H1 (cell line): Measurements from ENCODE around the gene EPHB1. TPM values are rescaled to one million over a fixed set of nuclear protein-coding genes. Genes with fewer than 3 reads are reported as not detected.

ENCODE experiments used
- CTCF ChIA-PET: fragments of 300-600 bp; sonication (Branson Sonifier 250); formaldehyde crosslinking; loops from one replicate; lab custom pipeline; 2021; ENCODE audit not compliant: partially characterized antibody; lab: Charles Lee
- POLR2A ChIA-PET: fragments of 300-600 bp; sonication (Branson Sonifier 250); formaldehyde crosslinking; loops from one replicate; lab custom pipeline; 2021; ENCODE audit warnings: inconsistent platforms; ENCODE audit not compliant: partially characterized antibody; lab: Charles Lee
- DNase-seq, 2 experiments: peaks; one replicate each; pipeline versions ENCODE4 v3.0.0 to v3.0.0-alpha.2; 2010 to 2022; ENCODE audit warnings: low spot score in 2 of 2, low read depth in 1 of 2, mixed read lengths in 1 of 2
- FAIRE-seq: peaks from 2 replicates; lab custom pipeline; 2011; peaks lifted over from hg19 to GRCh38; lab: Jason Lieb, UNC
- H2AFZ ChIP-seq: 2 replicates; pipeline ENCODE4 v1.8.1; 2012; ENCODE audit warnings: low read length, inconsistent platforms
- H2AK5ac ChIP-seq: 2 replicates; pipeline ENCODE4 v1.6.1; 2013; ENCODE audit warnings: low read depth, low read length
- H2BK120ac ChIP-seq: replicated peaks from 2 replicates; pipeline ENCODE3; 2013; ENCODE audit warnings: low read depth, low read length, inconsistent platforms
- H2BK12ac ChIP-seq: 2 replicates; pipeline ENCODE4 v1.6.1; 2013; ENCODE audit warnings: low read depth, low read length
- H2BK15ac ChIP-seq: 2 replicates; pipeline ENCODE4 v1.6.1; 2013; ENCODE audit warnings: low read length
- H2BK20ac ChIP-seq: 2 replicates; pipeline ENCODE4 v1.6.1; 2013; ENCODE audit warnings: low read length
- H2BK5ac ChIP-seq: 2 replicates; pipeline ENCODE4 v1.6.1; 2013; ENCODE audit warnings: low read depth, low read length
- H3K14ac ChIP-seq: 2 replicates; pipeline ENCODE4 v1.6.1; 2013; ENCODE audit warnings: inconsistent platforms; ENCODE audit not compliant: insufficient read length
- H3K18ac ChIP-seq: 2 replicates; pipeline ENCODE4 v1.6.1; 2013; ENCODE audit warnings: low read length; ENCODE audit errors: extremely low read depth
- H3K23ac ChIP-seq: 2 replicates; pipeline ENCODE4 v1.6.1; 2013; ENCODE audit warnings: inconsistent platforms; ENCODE audit not compliant: insufficient read length
- H3K23me2 ChIP-seq: 2 replicates; pipeline ENCODE4 v1.6.1; 2013; ENCODE audit warnings: low read depth, low read length
- H3K27ac ChIP-seq: 2 replicates; pipeline ENCODE4 v1.6.1; 2011; ENCODE audit warnings: low read depth, low read length, inconsistent platforms
- H3K27me3 ChIP-seq, 4 experiments: replicated peaks in 1 of 4; 1 replicate in 1 of 4; 2 replicates in 3 of 4; pipeline versions ENCODE4 v1.6.1 to v1.8.1; 2011 to 2013; ENCODE audit warnings: low read length in 3 of 4, mild to moderate bottlenecking in 3 of 4, inconsistent platforms in 2 of 4, mixed read lengths in 2 of 4, moderate library complexity in 1 of 4; ENCODE audit not compliant: control insufficient read depth in 3 of 4, insufficient read depth in 3 of 4; ENCODE audit errors: extremely low read depth in 1 of 4
- H3K36me3 ChIP-seq, 4 experiments: 2 replicates each; pipeline versions ENCODE4 v1.6.1 to v1.8.1; 2011 to 2013; ENCODE audit warnings: mild to moderate bottlenecking in 4 of 4, low read length in 3 of 4, moderate library complexity in 2 of 4, control low read depth in 1 of 4, inconsistent platforms in 1 of 4; ENCODE audit not compliant: insufficient read depth in 4 of 4, control insufficient read depth in 2 of 4
- H3K4ac ChIP-seq: replicated peaks from 2 replicates; pipeline ENCODE3; 2013; ENCODE audit warnings: low read length, low read depth, mixed read lengths, inconsistent platforms; ENCODE audit not compliant: insufficient read length
- H3K4me1 ChIP-seq, 4 experiments: replicated peaks in 1 of 4; 1 replicate in 1 of 4; 2 replicates in 3 of 4; pipeline versions ENCODE4 v1.6.1 to v1.8.1; 2011 to 2013; ENCODE audit warnings: low read length in 3 of 4, inconsistent platforms in 2 of 4, mixed read lengths in 1 of 4; ENCODE audit not compliant: insufficient read depth in 4 of 4, control insufficient read depth in 3 of 4
- H3K4me2 ChIP-seq, 2 experiments: 2 replicates each; pipeline versions ENCODE4 v1.6.1 to v1.8.1; 2011 to 2013; ENCODE audit warnings: low read depth in 2 of 2, low read length in 2 of 2, control low read depth in 1 of 2, inconsistent platforms in 1 of 2, mild to moderate bottlenecking in 1 of 2; ENCODE audit not compliant: insufficient read depth in 1 of 2
- H3K4me3 ChIP-seq, 4 experiments: fragments of 200-600, 300-600 bp in 1 of 4; sonication (generic), shearing (Covaris generic), sonication (Bioruptor Twin) in 1 of 4; 2 replicates each; pipeline versions ENCODE4 v1.5.1 to v1.8.1; 2011 to 2016; ENCODE audit warnings: low read length in 4 of 4, low read depth in 3 of 4, control low read depth in 2 of 4, inconsistent platforms in 2 of 4, mild to moderate bottlenecking in 2 of 4, mixed read lengths in 1 of 4, moderate library complexity in 1 of 4; ENCODE audit not compliant: insufficient read depth in 2 of 4; ENCODE audit errors: extremely low read depth in 1 of 4
- H3K56ac ChIP-seq: replicated peaks from 2 replicates; pipeline ENCODE3; 2013; ENCODE audit warnings: low read depth, mild to moderate bottlenecking, mixed read lengths, low read length, inconsistent platforms; ENCODE audit not compliant: insufficient read length
- H3K79me1 ChIP-seq: 2 replicates; pipeline ENCODE4 v1.6.1; 2013; ENCODE audit warnings: low read depth, low read length, control low read depth
- H3K79me2 ChIP-seq, 2 experiments: 2 replicates each; pipeline versions ENCODE4 v1.6.1 to v1.8.1; 2012 to 2013; ENCODE audit warnings: low read length in 2 of 2, mild to moderate bottlenecking in 2 of 2, inconsistent platforms in 1 of 2; ENCODE audit not compliant: insufficient read depth in 2 of 2, control insufficient read depth in 1 of 2
- H3K9ac ChIP-seq, 4 experiments: replicated peaks in 1 of 4; 1 replicate in 1 of 4; 2 replicates in 3 of 4; pipeline versions ENCODE4 v1.6.1 to v1.8.1; 2011 to 2013; ENCODE audit warnings: low read depth in 3 of 4, low read length in 3 of 4, control low read depth in 2 of 4, mild to moderate bottlenecking in 2 of 4, moderate library complexity in 2 of 4, inconsistent platforms in 1 of 4; ENCODE audit errors: extremely low read depth in 1 of 4
- H3K9me3 ChIP-seq, 2 experiments: 2 replicates each; pipeline versions ENCODE4 v1.6.1 to v1.8.1; 2012 to 2013; ENCODE audit warnings: mild to moderate bottlenecking in 2 of 2, moderate library complexity in 2 of 2, control low read depth in 1 of 2, inconsistent platforms in 1 of 2, low read depth in 1 of 2, low read length in 1 of 2, mixed read lengths in 1 of 2; ENCODE audit not compliant: insufficient read depth in 2 of 2
- H4K20me1 ChIP-seq, 2 experiments: replicated peaks in 1 of 2; 2 replicates each; pipeline versions ENCODE3 to v1.8.1; 2011 to 2013; ENCODE audit warnings: inconsistent platforms in 2 of 2, low read length in 2 of 2, mild to moderate bottlenecking in 1 of 2; ENCODE audit not compliant: insufficient read depth in 2 of 2, control insufficient read depth in 1 of 2
- H4K5ac ChIP-seq: 2 replicates; pipeline ENCODE4 v1.6.1; 2013; ENCODE audit warnings: low read length, low read depth, mixed read lengths, inconsistent platforms; ENCODE audit not compliant: insufficient read length
- H4K8ac ChIP-seq: 2 replicates; pipeline ENCODE4 v1.8.0; 2013; ENCODE audit warnings: mild to moderate bottlenecking, moderate library complexity, low read length, inconsistent platforms; ENCODE audit not compliant: insufficient read depth; ENCODE audit errors: extremely low read depth
- H4K91ac ChIP-seq: replicated peaks from 2 replicates; pipeline ENCODE3; 2013; ENCODE audit warnings: low read length, mixed read lengths, inconsistent platforms; ENCODE audit not compliant: insufficient read length
- ATF3 ChIP-seq: IDR thresholded peaks from 2 replicates; pipeline ENCODE4 v1.6.1; 2011; ENCODE audit warnings: low read depth, mild to moderate bottlenecking, low read length; ENCODE audit not compliant: insufficient read depth
- CTCF ChIP-seq, 3 experiments: IDR thresholded peaks; 1 replicate in 2 of 3; 2 replicates in 1 of 3; pipeline versions ENCODE4 v1.5.1 to v1.6.1; 2011; ENCODE audit warnings: low read length in 3 of 3, mild to moderate bottlenecking in 3 of 3, inconsistent platforms in 2 of 3, low read depth in 1 of 3, moderate library complexity in 1 of 3; ENCODE audit not compliant: insufficient read depth in 1 of 3; ENCODE audit errors: control extremely low read depth in 1 of 3
- PHF8 ChIP-seq: fragments of 200-600 bp; sonication (generic); conservative IDR thresholded peaks from 2 replicates; pipeline ENCODE4 v1.7.1; 2012; ENCODE audit warnings: low read depth, mild to moderate bottlenecking, inconsistent platforms, low read length, moderate library complexity
- POLR2A ChIP-seq, 2 experiments: IDR thresholded peaks; 1 replicate in 1 of 2; 2 replicates in 1 of 2; pipeline ENCODE4 v1.6.1; 2011; ENCODE audit warnings: low read depth in 2 of 2, low read length in 2 of 2, mild to moderate bottlenecking in 2 of 2; ENCODE audit errors: control extremely low read depth in 1 of 2
- POLR2AphosphoS5 ChIP-seq: IDR thresholded peaks from 2 replicates; pipeline ENCODE4 v1.6.1; 2011; ENCODE audit warnings: low read depth, low read length
- RNF2 ChIP-seq: fragments of 200-900, 300-1000 bp; sonication (generic); IDR thresholded peaks from 2 replicates; pipeline ENCODE4 v1.7.1; 2016; ENCODE audit warnings: borderline replicate concordance, low read depth, mild to moderate bottlenecking, antibody characterized with exemption, low read length; ENCODE audit not compliant: poor library complexity, severe bottlenecking; ENCODE audit errors: missing control alignments
- SUZ12 ChIP-seq: fragments of 200-600 bp; sonication (generic); IDR thresholded peaks from 2 replicates; pipeline ENCODE4 v1.6.1; 2012; ENCODE audit warnings: mild to moderate bottlenecking, inconsistent platforms, low read length, moderate library complexity, mixed read lengths
- TBP ChIP-seq: IDR thresholded peaks from 2 replicates; pipeline ENCODE4 v1.6.1; 2011; ENCODE audit warnings: low read depth, low read length, improper control_type of control experiment
- WGBS, 2 experiments: shearing (Covaris generic) in 1 of 2; methylation state at CpG; one replicate each; pipeline versions ENCODE4 v1.1.6 to v1.1.7; 2013 to 2015; ENCODE audit warnings: low lambda C conversion rate in 2 of 2, mixed read lengths in 2 of 2, inconsistent platforms in 1 of 2, low coverage in 1 of 2, missing lambda C conversion rate in 1 of 2; ENCODE audit not compliant: insufficient replicate concordance in 2 of 2, insufficient coverage in 1 of 2, insufficient read length in 1 of 2; ENCODE audit errors: extremely low coverage in 1 of 2, missing lambda C conversion rate in 1 of 2; 5-methylcytosine and 5-hydroxymethylcytosine counted together
- polyA plus RNA-seq, 7 experiments: library from polyadenylated mRNA; depleted of rRNA in 3 of 7; stranded (reverse) in 5 of 7; unstranded in 2 of 7; fragments of >200 nt in 5 of 7; fragments of 200-250 nt in 2 of 7; gene quantifications; 1 replicate in 5 of 7; 2 replicates in 1 of 7; 4 replicates in 1 of 7; pipeline versions ENCODE4 v1.2.1 to v1.2.3, GENCODE V29; 2011 to 2013; ENCODE audit warnings: missing spikeins in 2 of 7, mixed read lengths in 2 of 7
- total RNA-seq: library from RNA; stranded (reverse); fragmentation: NEBNext Ultra II Directional; extraction: Animal tissue kit (Norgen Biotek cat#: 25700); gene quantifications from 2 replicates; pipeline ENCODE4 v1.2.1, GENCODE V29; 2021
- TF ChIP-seq, protein P1 (sequence below): IDR thresholded peaks from 2 replicates; pipeline ENCODE4 v1.6.1; 2012; ENCODE audit warnings: low read length, inconsistent platforms

Gene EPHB1
- total and polyA plus RNA-seq, 2 of the 8 experiments (the other 6 are each of a cell fraction or from before 2014, with no cell fraction given) = 3.5 to 5.9 TPM

- WGBS, 2 experiments = 94% methylated on average over 1 of the region's 1 CpG; no CpG with 5 or more reads in 1 of the 2 experiments
- DNase-seq (no peak), FAIRE-seq (no peak)
- no peaks in the 10 kb centered on the region for H4K20me1 ChIP-seq
- H3K4ac ChIP-seq = no peak overlapping the region
- H4K91ac ChIP-seq = no peak overlapping the region
- no peaks in the 10 kb centered on the region for H3K9me3 ChIP-seq
- no peak overlapping the region for H2BK15ac ChIP-seq
- no peak overlapping the region for H3K14ac ChIP-seq
- no peak overlapping the region for H3K9ac ChIP-seq
- no peak overlapping the region for H2BK12ac ChIP-seq
- H4K5ac ChIP-seq = no peak overlapping the region
- no peak overlapping the region for H2BK120ac ChIP-seq
- no peak overlapping the region for H4K8ac ChIP-seq
- H3K4me2 ChIP-seq = no peak overlapping the region
- no peak overlapping the region for H3K27ac ChIP-seq
- no peak for TF ChIP-seq PHF8
- TF ChIP-seq POLR2AphosphoS5 = no peak
- TF ChIP-seq POLR2A (IDR thresholded peaks at IDR 0.05; ENCODE audit: control extremely low read depth in 1 of 2, low read depth in 2 of 2, low read length in 2 of 2) = no peak
- TF ChIP-seq ATF3 = no peak
- no peak for TF ChIP-seq SUZ12
- TF ChIP-seq, protein P1, sequence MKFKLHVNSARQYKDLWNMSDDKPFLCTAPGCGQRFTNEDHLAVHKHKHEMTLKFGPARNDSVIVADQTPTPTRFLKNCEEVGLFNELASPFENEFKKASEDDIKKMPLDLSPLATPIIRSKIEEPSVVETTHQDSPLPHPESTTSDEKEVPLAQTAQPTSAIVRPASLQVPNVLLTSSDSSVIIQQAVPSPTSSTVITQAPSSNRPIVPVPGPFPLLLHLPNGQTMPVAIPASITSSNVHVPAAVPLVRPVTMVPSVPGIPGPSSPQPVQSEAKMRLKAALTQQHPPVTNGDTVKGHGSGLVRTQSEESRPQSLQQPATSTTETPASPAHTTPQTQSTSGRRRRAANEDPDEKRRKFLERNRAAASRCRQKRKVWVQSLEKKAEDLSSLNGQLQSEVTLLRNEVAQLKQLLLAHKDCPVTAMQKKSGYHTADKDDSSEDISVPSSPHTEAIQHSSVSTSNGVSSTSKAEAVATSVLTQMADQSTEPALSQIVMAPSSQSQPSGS = no peak
- no peak for TF ChIP-seq RNF2
- no peak for TF ChIP-seq CTCF (IDR thresholded peaks at IDR 0.05; ENCODE audit: control extremely low read depth in 1 of 3, insufficient read depth in 1 of 3, low read depth in 1 of 3, low read length in 3 of 3)
- no peak for TF ChIP-seq TBP
- H3K56ac ChIP-seq = no peak overlapping the region
- no peak overlapping the region for H2BK20ac ChIP-seq
- no peak overlapping the region for H3K23ac ChIP-seq
- ChIA-PET CTCF (no interaction called here), POLR2A (no interaction called here)
- no peaks in the 10 kb centered on the region for H3K79me2 ChIP-seq
- no peaks in the 10 kb centered on the region; the same call in 1 of the 2 replicates for H3K79me1 ChIP-seq
- H3K4me1 ChIP-seq = peaks cover 2 to 7% (median 4%) of the 10 kb centered on the region in 4 experiments; a peak in 4 of 7 replicates
- H3K18ac ChIP-seq = no peak overlapping the region
- no peak overlapping the region for H2AK5ac ChIP-seq
- no peaks in the 10 kb centered on the region for H3K36me3 ChIP-seq
- H2BK5ac ChIP-seq = no peak overlapping the region
- no peaks in the 10 kb centered on the region for H3K23me2 ChIP-seq
- no peak overlapping the region for H2AFZ ChIP-seq
- no peak overlapping the region for H3K4me3 ChIP-seq
- H3K27me3 ChIP-seq = no peaks in the 10 kb centered on the region
These were observed 20.5 kb downstream of the EPHB1 start for GRCh38 chr3:134815519-134815918.
